Sciatic nerve (tissue), 2 donors: ENCODE data around the gene DRC7. TPM values are rescaled to one million over a fixed set of nuclear protein-coding genes. Genes with fewer than 3 reads are reported as not detected.

ENCODE experiments used
- ATAC-seq: fragments of 200-7000 bp; cut with Tn5 transposase; one replicate; pipeline ENCODE4 v1.9.1; 2020; ENCODE audit warnings: mild to moderate bottlenecking, moderate library complexity
- DNase-seq: peaks from one replicate; pipeline ENCODE4 v3.0.0-alpha.2; 2020; ENCODE audit warnings: low spot score
- intact Hi-C: fragments of 100-400 bp; cut with DNase I; formaldehyde crosslinking; loops from one replicate; pipeline ENCODE4 v1.14.2; 2022
- total RNA-seq: library from RNA; stranded (reverse); fragmentation: NEBNext Ultra II Directional; extraction: Animal tissue kit (Norgen Biotek cat#: 25700); gene quantifications from one replicate; pipeline ENCODE4 v1.2.1, GENCODE V29; 2021
- donor health status: DM: no; HTN: no; CAD: no.
- donor health status: DM: no; HTN: no; CAD: no.

DRC7 gene
- total RNA-seq, 1 donor from 2014 or later: not detected

DNA sequence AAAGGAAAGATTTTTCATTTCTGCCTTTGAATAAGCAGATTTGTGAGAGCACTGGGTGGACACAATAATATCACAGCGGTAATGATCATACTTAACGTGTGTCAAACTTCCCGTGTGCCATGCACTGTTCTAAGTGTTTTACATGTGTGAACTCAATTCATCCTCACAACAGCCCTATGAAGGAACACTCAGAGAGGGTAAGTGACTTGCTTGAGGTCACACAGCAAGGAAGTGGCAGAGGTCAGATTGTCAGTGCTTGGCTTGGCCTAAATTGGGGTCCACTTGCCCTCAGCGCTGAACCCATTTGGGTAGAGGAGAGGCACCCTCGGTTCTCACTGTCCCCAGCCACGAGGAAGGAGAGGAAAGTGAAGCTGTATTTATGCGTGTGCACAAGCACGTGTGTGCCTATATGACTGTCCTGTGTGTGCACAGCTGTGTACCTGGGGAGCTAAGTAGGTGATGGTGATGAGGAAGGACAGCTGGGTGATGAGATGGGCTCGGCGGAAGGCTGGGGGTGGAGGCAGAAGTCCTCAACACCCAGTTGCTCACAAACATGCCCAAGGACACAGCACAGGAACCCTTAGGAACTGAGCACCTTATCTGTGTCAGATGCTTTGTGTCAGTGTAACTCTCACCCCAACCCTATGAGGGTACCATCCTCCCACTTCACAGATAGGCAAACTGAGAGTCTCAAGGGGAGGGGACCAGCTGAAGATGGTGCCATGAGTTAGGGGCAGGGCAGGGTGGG is 36.3 kb upstream of the DRC7 start:
- ATAC-seq (no peak), DNase-seq (no peak)
- intact Hi-C loops: no loop called here

DNA sequence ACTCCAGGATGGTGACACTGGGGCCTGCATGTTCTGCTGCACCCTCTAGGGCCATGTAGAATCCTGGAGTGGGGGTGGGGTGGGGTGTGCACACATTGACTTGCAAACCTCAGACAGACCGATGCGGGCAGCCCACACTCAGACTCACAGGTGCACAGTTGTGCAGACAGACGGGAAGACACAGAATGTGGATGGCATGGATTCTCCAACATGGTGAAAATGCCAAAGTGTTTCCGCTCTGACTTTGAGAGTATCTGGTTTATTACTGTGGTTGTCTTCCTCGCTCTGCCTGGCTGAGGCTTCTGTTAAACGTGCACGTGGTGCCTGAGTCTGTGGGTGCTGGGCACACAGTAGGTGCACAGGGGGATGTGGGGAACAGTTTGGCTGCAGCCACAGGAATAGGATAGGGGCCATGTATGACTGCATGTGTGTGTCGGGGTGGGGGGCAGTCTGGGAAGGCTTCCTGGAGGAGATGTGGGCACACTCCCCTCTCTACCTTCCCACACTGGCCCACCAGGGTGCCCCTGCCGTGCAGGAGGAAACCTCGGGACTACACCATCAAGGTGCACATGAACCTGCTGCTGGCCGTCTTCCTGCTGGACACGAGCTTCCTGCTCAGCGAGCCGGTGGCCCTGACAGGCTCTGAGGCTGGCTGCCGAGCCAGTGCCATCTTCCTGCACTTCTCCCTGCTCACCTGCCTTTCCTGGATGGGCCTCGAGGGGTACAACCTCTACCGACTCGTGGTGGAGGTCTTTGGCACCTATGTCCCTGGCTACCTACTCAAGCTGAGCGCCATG is 35.5 kb upstream of the DRC7 start:
- no peak for DNase-seq
- intact Hi-C loops: no loop called here
- no peak for ATAC-seq

DNA sequence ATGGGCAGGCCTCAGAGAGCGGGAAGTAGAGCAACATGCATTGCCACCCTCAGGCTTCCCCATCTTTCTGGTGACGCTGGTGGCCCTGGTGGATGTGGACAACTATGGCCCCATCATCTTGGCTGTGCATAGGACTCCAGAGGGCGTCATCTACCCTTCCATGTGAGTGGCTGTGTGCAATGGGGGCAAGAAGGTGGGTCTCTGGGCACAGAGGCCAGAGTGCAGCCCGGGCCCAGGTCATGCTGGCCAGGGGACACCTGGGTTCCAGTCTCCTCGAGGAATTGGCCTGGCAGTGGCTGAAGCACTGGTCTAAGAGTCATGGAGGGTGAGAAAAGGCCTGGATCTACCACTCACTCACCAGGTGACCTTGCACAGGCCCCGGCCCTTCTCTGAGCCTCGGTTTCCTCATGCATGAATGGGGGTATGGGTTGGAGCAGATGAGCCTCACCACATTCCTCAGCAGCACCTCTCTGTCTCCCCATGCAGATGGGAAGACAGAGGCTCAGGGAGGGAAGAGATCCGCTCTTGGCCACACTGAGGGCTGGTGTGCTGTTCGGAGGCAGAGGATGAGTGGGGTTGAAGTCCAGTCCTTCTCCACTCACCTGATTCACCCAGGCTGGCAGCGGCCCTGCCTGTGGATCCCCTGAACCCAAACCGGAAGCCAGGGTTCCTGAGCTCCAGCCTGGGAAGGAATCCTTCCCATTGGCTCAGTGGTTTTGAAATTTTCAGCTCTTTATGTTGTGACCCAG is 33.7 kb upstream of the DRC7 start:
- intact Hi-C loops: no loop called here
- ATAC-seq (no peak), DNase-seq (no peak)

DNA sequence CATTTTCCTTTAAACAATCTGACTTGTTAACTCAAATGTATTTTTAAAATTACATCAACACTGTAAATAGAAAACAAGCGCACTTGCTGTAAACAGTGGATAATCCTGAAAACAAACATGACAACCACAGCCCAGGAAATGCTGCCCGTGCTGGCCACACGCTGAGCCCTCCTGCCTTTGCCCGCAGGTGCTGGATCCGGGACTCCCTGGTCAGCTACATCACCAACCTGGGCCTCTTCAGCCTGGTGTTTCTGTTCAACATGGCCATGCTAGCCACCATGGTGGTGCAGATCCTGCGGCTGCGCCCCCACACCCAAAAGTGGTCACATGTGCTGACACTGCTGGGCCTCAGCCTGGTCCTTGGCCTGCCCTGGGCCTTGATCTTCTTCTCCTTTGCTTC is 33.1 kb upstream of the DRC7 start:
- no peak for DNase-seq
- intact Hi-C loops: no loop called here
- no peak for ATAC-seq

DNA sequence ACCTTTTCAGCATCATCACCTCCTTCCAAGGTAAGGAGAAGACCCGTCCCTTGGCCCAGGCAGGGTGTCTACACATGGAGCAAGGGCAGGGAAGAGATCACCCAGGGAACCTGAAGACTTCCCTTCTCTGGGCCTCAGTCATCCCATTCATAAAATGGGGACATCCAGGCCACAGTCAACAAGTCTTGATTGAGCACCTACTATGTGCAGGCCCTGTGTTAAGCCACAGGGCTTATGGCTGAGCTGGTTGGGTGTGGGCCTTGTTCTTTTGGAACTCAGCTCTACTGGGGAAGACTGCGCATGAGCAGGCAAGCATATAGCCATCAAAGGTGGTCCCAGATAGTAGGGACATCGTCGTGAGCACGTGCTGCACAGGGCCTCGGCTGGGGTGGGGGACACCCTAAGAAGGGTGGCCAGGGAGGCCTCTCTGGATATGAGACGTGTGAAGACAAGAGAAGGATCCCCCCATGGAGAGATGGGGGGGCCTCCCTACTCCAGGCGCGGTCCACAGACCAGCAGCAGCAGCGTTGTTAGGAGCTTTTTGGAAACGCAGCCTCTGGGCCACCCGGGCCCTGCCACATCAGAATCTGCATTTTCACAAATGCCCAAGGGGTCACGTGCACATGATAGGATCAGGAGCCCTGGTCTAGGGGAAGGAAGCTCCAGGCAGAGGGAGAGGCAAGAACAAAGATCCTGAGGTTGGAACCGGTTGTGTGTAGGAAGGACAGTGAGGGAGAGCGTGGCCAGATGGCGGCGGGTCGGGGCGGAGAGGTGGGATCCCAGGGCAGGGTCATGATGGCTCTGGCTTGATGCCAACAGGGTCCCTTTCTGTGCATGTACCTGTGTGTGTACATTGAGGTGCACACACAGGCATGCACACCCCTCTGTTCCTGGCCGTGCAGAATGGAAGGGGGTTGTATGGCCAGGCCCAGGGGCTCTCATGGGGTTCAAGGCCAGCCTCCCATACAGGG is 32.4 kb upstream of the DRC7 start:
- intact Hi-C loops: no loop called here
- DNase-seq: no peak
- ATAC-seq: no peak

DNA sequence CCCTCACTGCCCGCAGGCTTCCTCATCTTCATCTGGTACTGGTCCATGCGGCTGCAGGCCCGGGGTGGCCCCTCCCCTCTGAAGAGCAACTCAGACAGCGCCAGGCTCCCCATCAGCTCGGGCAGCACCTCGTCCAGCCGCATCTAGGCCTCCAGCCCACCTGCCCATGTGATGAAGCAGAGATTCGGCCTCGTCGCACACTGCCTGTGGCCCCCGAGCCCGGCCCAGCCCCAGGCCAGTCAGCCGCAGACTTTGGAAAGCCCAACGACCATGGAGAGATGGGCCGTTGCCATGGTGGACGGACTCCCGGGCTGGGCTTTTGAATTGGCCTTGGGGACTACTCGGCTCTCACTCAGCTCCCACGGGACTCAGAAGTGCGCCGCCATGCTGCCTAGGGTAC is 31.2 kb upstream of the DRC7 start:
- intact Hi-C loops: no loop called here

DNA sequence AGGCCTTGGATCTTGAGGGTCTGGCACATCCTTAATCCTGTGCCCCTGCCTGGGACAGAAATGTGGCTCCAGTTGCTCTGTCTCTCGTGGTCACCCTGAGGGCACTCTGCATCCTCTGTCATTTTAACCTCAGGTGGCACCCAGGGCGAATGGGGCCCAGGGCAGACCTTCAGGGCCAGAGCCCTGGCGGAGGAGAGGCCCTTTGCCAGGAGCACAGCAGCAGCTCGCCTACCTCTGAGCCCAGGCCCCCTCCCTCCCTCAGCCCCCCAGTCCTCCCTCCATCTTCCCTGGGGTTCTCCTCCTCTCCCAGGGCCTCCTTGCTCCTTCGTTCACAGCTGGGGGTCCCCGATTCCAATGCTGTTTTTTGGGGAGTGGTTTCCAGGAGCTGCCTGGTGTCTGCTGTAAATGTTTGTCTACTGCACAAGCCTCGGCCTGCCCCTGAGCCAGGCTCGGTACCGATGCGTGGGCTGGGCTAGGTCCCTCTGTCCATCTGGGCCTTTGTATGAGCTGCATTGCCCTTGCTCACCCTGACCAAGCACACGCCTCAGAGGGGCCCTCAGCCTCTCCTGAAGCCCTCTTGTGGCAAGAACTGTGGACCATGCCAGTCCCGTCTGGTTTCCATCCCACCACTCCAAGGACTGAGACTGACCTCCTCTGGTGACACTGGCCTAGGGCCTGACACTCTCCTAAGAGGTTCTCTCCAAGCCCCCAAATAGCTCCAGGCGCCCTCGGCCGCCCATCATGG is 30.5 kb upstream of the DRC7 start:
- DNase-seq (no peak), ATAC-seq (no peak)
- intact Hi-C loops: no loop called here

More for the DNA sequence above, 31.2 kb upstream of the DRC7 start:
- no peak for DNase-seq
- no peak for ATAC-seq

DNA sequence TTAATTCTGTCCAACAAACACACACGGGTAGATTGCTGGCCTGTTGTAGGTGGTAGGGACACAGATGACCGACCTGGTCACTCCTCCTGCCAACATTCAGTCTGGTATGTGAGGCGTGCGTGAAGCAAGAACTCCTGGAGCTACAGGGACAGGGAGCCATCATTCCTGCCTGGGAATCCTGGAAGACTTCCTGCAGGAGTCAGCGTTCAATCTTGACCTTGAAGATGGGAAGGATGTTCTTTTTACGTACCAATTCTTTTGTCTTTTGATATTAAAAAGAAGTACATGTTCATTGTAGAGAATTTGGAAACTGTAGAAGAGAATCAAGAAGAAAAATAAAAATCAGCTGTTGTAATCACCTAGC is 30.0 kb upstream of the DRC7 start:
- intact Hi-C loops: no loop called here
- ATAC-seq (no peak), DNase-seq (no peak)

DNA sequence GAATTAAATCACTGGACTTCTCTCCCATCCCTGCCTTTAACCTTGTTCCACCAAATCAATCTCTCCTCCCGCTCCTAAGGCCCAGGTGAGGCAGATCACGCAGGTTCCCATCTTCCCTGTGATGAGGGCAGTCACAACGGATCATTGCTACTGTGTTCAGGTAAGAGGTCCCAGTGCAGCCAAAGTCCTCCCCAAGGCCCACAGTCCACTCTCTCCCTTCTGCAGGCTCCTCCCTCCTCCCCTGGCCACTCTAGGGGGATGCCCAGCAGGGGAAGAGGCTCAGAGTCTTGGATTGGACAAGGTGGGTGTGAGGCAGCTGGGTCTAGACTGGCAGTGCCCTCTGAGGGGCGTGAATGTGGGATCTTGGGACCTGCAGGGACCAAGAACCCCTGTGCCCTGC is 29.1 kb upstream of the DRC7 start:
- DNase-seq (no peak), ATAC-seq (no peak)
- intact Hi-C loops: no loop called here

DNA sequence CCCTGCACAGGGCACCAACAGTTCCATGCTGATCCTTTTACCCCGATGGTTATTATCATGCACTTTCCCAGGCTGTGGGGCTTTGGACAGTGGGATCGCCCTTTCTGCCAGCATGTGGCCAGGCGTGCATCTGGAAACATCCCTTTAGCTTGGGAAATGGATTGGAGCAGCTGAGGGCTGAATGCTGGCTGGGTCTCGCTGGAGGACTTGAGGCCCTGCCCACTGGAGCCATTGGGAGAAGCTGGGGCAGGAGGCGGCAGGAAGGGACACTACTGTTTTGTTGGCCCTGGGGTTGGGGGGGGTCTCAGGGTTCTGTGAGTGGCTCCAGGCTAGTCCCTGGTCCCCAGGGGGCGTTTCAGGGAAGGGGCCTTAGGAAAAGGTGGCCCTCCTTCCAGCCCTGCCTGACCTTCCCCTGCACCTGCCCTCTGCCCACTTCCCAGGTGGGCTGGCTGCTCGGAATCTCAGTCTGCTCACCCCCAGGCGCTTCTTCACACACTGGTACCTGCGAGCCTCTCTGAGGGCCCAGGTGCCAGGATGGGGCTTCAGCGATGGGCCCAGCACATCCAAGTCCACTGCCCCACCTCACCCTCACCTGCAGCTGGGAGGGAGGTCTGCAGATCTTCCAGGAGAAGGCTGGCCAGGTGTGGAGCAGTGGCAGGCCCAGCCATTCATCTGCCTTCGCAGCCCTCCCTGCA is 28.1 kb upstream of the DRC7 start:
- DNase-seq (no peak), ATAC-seq (no peak)
- intact Hi-C loops: no loop called here

DNA sequence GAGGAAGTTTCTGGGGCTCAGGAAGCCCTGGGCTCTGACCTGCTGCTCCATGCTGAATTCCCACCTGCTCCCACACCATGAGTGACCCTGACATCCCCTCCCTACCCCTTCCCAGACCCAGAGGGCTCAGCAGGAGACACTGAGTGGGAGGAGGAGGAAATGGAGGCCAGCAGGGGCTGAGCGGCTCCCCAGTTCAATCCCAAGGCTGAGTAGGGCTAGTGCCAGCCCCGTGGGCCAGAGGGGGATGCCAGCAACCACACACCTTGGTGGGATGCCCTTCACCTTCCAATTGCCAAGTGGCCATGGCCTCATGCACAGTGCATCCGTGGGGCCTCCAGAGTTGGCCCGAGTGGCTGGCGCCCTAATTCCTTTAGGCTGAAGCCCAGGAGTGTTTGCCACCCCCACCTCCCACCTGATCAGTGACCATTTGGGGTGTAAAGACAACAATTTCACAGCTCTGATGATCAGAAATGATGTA is 27.5 kb upstream of the DRC7 start:
- peak; percentile 12 for ATAC-seq
- intact Hi-C loops: no loop called here
- DNase-seq: no peak

DNA sequence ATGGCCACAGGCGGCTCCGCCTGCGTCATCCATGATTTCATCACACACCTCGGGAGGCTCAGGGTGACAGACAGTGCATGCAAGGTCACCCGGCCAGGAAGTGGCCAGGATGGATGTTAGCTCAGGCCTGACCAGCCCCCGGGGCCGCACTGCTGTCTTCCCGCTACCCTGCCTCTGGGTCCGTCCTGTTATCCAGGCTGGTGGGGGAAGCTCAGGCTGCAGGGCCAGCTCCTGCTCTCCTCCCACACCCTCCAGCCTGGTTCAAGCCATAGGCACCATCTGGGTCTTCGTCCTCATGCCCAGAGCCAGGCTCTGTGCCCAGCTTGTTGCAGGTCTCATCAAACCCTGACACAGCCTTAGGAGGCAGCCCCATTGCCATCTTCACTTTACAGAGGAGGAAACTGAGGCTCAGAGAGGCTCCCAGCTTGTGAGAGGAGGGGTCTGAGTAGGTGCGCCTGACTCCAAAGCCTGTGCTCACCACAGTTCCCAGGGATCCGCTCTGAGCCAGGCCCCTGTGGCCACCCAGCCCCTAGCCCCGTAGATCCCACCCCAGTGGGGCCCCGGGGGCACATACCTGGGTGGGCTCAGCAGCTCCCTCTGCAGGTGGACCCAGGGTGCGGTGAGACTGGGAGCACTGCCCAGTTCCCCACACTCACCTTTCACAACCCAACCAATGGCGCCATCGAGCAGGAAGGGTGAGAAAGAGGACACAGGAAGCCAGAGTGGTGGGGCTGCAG is 26.9 kb upstream of the DRC7 start:
- intact Hi-C loops: no loop called here
- ATAC-seq (peak; percentile 27), DNase-seq (no peak)

DNA sequence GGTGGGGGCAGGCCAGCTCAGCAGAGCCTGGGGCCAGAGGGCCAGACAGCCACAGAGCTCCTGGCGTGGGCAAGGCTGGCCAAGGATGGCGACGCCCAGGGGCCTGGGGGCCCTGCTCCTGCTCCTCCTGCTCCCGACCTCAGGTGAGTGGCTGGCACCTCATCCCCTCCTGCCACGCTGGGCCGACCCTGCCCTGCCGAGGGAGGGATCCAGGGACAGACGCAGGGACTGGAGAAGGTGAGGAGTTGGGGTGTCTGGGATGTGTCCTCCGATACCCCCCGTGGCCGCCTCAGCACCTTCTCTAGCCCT is 26.4 kb upstream of the DRC7 start, which contains the start of gene ADGRG3:
ADGRG3 (plus strand) TSS at position 44 of the 309 bp plus-strand sequence; CDS start at position 86, 42 bp downstream.
- intact Hi-C loops: no loop called here
- ATAC-seq: no peak
- DNase-seq: no peak

DNA sequence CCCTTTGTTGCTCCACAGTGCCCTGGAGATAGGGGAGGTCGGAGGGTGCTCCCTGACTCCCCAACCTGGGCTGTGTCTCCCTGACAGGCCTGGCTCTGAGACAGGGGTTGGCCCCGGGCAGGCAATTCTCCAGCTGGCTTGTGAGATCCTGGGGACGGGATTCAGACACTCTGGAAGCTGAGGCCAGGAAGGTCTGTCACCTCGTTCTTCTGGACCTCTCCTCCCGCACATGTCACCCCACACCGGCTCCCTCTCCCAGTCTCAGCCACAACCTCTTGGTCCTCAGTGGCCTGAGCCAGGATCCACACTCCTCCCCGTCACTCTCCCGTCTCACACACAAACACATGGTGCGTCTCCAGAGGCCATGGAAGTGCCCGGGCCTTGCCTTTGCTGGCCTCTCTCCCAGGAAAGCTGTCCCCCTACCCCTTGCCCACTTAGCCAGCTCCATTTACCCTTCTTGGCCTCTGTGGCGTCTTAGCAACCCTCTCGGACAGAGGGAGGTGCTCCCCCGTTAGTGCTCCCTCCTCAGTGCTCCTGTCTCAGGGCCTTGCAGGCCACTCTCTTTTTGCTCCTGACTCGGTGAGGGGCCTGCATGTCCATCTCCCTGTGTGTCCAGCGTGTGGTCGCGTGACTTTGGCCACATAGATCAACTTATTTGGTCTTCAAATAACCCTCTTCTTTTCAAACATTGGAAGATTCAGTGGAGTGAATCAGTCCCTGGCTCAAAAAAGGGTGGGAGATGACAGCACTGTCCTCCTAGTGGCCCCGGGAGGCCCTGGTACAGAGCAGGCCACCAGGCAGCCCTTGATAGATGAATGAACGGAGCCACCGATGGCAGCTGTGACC is 25.8 kb upstream of the DRC7 start:
- ATAC-seq: no peak
- intact Hi-C loops: no loop called here

DNA sequence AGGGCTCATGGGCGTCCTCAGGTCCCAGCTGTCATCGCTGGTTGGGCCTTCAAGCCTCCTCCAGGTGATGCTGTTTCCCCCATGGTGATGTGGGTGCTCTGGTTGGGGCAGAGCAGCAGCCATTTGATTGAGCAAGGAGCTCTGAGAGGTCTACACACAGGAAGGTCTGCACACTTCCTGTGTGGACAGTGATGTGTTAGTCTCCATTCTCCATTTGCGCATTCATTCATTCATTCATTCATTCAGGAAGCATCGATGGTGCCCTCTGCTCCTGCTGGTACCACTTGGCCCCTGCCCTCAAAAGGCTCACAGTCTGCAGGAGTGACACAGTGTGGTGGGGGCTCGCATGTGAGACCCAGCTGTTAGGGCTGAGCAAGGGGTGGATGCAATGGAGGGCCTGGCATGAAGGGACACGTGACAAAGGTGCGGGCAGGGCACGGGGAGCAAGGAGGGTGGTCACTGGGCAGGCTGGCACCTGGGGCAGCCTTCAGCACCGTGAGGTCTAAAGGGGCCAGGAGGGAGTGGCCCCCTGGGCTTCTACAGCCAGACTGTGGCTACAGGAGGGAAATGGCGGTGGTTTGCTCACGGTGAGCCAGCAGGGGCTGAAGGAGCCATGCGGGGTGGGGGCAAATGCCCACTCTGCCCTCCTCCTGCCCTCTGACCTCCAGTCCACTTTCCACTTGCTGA is 25.0 kb upstream of the DRC7 start:
- no peak for DNase-seq
- intact Hi-C loops: no loop called here
- no peak for ATAC-seq

More for the DNA sequence above, 25.8 kb upstream of the DRC7 start:
- DNase-seq: no peak
